ENCODE measurements around the gene ANKRD13D. TPM values are rescaled to one million over a fixed set of nuclear protein-coding genes. Genes with fewer than 3 reads are reported as not detected.

The ANKRD13D gene
- total RNA-seq, 2 donors from 2014 or later = 66.6 to 101 TPM

DNA sequence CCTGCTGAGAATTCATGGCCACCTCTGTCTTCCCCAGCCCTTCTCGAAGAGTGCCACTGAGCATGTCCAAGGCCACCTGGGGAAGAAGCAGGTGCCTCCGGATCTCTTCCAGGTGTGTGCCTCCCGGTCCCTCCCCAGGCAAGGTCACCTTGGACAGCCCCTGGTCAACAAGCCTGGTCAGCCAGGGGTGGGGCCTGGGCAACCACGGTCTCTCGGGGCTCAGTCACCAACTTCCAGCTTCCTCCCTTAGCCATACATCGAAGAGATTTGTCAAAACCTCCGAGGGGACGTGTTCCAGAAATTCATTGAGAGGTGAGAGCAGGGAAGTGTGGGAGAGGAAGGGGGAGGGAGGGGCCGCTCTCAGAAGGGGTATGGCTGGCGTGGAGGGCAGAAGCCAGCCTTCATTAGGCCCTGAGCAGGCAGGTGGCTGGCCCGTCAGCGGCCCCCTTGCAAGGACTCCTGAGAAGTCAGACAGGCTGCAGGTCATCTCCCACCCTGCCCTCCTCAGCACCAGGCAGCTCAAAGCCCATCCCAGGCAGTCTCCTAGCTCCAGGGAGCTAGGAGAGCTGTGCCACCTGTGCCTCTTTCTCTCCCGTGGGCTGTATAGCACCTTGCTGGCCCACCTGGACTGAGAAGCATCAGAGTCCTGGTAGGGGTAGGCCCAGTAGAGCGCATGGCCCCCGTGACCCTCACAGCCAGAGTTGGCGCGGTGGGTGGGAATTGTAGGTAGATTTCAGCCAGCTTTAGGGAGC, 9.3 kb upstream of the ANKRD13D start:
- Histone ChIP-seq H3K9me3 (no peaks in the 10 kb centered on the region), H3K36me3 (peaks cover 60% of the 10 kb centered on the region), H3K4me1 (ENCODE audit: control insufficient read depth in 1 of 2, low read depth in 2 of 2) (peaks cover 29 to 49% of the 10 kb centered on the region in 2 donors), H3K27ac (no peak overlapping the region), H3K27me3 (replicated peaks; ENCODE audit: insufficient read depth) (no peaks in the 10 kb centered on the region), H3K4me3 (no peak overlapping the region)
- TF ChIP-seq, protein P1, sequence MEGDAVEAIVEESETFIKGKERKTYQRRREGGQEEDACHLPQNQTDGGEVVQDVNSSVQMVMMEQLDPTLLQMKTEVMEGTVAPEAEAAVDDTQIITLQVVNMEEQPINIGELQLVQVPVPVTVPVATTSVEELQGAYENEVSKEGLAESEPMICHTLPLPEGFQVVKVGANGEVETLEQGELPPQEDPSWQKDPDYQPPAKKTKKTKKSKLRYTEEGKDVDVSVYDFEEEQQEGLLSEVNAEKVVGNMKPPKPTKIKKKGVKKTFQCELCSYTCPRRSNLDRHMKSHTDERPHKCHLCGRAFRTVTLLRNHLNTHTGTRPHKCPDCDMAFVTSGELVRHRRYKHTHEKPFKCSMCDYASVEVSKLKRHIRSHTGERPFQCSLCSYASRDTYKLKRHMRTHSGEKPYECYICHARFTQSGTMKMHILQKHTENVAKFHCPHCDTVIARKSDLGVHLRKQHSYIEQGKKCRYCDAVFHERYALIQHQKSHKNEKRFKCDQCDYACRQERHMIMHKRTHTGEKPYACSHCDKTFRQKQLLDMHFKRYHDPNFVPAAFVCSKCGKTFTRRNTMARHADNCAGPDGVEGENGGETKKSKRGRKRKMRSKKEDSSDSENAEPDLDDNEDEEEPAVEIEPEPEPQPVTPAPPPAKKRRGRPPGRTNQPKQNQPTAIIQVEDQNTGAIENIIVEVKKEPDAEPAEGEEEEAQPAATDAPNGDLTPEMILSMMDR (IDR thresholded peaks at IDR 0.05) = no peak
- ATAC-seq (ENCODE audit: insufficient number of reproducible peaks, low FRiP score, low read depth) (no peak), DNase-seq (ENCODE audit: low spot score) (no peak)

DNA sequence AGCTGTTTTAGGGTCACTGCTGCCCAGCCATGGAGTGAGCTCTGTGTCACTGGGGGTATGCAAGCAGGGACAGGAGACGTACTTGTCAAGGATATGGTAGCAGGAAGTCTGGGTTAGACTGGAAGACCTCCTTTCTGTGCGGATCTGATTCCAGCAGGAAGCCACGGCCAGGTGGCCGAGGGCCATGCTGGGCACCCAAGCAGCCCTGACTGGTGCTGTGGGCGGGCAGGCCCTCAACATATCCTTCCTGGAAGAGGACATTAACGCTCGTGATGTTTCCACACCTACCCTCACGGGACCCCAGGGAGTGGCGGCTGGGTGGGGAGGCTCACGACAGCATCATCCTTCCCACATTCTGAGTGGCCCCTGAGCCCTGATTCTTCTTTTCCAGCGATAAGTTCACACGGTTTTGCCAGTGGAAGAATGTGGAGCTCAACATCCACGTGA, 8.7 kb upstream of the ANKRD13D start:
- Histone ChIP-seq H3K4me3 (no peak overlapping the region), H3K27me3 (replicated peaks; ENCODE audit: insufficient read depth) (no peaks in the 10 kb centered on the region), H3K4me1 (ENCODE audit: control insufficient read depth in 1 of 2, low read depth in 2 of 2) (peaks cover 24 to 43% of the 10 kb centered on the region in 2 donors), H3K36me3 (peaks cover 66% of the 10 kb centered on the region), H3K27ac (no peak overlapping the region), H3K9me3 (no peaks in the 10 kb centered on the region)
- DNase-seq (ENCODE audit: low spot score) = no peak
- TF ChIP-seq, protein P1 (IDR thresholded peaks at IDR 0.05) = no peak
- ATAC-seq (ENCODE audit: insufficient number of reproducible peaks, low FRiP score, low read depth) = no peak

DNA sequence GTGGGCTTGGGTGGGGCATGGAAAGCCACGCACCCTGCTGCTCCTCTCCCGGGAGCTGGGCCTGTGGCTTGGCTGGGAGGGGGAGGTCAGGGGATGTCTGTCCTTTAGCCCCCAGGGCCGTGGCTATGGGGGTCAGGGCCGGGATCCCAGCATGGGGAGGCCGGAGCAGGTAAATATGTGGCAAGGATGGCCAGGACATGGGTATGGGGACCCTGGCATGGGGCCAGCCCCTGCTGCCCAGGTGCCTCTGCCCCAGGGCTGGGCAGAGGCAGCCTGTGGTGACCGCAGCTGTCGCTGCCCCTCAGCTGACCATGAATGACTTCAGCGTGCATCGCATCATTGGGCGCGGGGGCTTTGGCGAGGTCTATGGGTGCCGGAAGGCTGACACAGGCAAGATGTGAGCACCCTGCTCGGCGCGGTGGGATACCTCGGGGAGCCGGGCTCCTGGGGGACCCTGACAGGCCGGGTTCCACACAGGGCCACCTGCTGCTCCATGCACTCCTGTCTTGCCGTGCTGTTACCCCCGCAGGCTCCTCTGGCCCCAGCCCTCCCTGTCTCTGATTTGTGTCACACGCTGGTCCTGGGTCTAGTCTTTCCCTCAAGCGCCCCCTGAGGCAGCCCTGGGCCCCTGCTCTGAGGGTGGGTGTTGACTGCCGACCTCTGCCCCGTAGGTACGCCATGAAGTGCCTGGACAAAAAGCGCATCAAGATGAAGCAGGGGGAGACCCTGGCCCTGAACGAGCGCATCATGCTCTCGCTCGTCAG, 8.1 kb upstream of the ANKRD13D start:
- Histone ChIP-seq H3K27me3 (replicated peaks; ENCODE audit: insufficient read depth) (no peaks in the 10 kb centered on the region), H3K4me3 (no peak overlapping the region), H3K9me3 (no peaks in the 10 kb centered on the region), H3K27ac (no peak overlapping the region), H3K36me3 (peaks cover 72% of the 10 kb centered on the region), H3K4me1 (ENCODE audit: control insufficient read depth in 1 of 2, low read depth in 2 of 2) (peaks cover 21 to 37% of the 10 kb centered on the region in 2 donors)
- no peak for DNase-seq (ENCODE audit: low spot score)
- no peak for ATAC-seq (ENCODE audit: insufficient number of reproducible peaks, low FRiP score, low read depth)
- TF ChIP-seq, protein P1 (IDR thresholded peaks at IDR 0.05) = no peak

DNA sequence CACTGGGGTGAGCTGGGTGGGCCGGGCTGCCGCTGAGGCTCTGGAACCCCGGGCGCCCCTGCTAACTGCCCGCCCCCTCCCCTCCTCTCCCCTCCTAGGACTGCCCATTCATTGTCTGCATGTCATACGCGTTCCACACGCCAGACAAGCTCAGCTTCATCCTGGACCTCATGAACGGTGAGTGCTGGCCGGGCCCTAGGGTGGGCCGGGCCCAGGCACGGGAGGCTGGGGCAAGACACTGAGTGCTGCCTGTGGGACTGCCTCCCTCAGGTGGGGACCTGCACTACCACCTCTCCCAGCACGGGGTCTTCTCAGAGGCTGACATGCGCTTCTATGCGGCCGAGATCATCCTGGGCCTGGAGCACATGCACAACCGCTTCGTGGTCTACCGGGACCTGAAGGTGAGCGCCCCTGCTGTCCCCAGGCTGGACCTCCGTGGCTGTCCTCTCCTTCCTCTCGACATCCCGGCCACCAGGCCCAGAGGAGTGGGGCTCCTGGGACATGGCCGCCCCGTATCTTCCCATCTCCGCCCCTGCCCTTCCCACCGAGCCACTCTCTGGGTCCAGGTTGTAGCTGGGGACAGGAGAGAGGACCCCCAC, 7.5 kb upstream of the ANKRD13D start:
- H3K36me3 ChIP-seq = peaks cover 75% of the 10 kb centered on the region
- no peak for DNase-seq (ENCODE audit: low spot score)
- TF ChIP-seq, protein P1 (IDR thresholded peaks at IDR 0.05) = no peak
- H3K4me1 ChIP-seq (ENCODE audit: control insufficient read depth in 1 of 2, low read depth in 2 of 2) = peaks cover 16 to 30% of the 10 kb centered on the region in 2 donors
- no peaks in the 10 kb centered on the region for H3K9me3 ChIP-seq
- no peak overlapping the region for H3K27ac ChIP-seq
- ATAC-seq (ENCODE audit: insufficient number of reproducible peaks, low FRiP score, low read depth) = no peak
- no peaks in the 10 kb centered on the region for H3K27me3 ChIP-seq (replicated peaks; ENCODE audit: insufficient read depth)
- H3K4me3 ChIP-seq = no peak overlapping the region

All from thoracic aorta (tissue), 2 donors.